ENCODE data around the gene POLR2L.
A peak's percentile ranks its signal among the peaks of the same experiment; 100 is the strongest.

Gene POLR2L

DNA sequence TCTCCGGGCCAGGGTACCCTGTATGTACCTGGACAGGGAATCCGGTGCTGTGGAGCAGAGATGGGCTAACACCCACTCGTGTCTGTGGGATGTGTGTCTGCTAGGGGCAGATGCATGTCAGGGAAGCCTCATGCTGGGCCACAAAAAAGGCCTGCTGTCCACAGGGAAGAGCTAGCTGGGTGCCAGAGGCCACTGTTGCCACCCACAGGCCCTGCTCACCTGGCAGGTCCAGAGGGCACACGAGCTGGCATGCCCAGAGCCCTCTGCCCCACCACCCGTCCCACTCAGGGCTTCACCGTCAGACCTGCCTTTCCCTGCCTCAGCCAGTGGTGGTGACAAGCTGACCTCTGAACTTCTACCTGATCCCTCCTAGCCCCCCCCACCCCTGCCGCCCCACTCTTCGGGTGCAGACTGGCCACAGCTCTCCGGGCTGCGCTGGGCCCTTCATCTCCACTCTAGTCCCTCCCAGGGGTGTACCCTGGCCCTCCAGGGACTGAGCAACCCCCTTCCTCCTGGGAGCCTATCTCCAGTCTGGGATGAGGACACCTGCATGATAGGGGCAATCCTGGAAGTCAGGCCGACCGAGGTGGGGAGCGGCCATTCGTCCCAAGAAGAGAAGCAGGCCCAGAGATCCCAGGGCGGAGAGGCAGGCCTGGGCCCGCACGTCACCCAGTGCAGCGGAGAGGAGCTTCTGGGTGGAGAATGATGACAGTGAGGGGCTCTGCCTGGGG lies 45.6 kb downstream of the POLR2L start:
- TF ChIP-seq CTCF (IDR thresholded peaks at IDR 0.05; ENCODE audit: insufficient read depth, low read length, poor library complexity, severe bottlenecking): no peak
- H3K4me3 ChIP-seq (replicated peaks; ENCODE audit: low read depth, low read length): peak overlapping the region; percentile 91
- DNase-seq (ENCODE audit: extremely low read depth, insufficient read length): no peak
- H3K27me3 ChIP-seq (replicated peaks; ENCODE audit: control insufficient read depth, insufficient read depth, low read length): no peaks in the 10 kb centered on the region
- H3K36me3 ChIP-seq (ENCODE audit: control insufficient read depth, insufficient read depth, low read length): peaks cover 19% of the 10 kb centered on the region

DNA sequence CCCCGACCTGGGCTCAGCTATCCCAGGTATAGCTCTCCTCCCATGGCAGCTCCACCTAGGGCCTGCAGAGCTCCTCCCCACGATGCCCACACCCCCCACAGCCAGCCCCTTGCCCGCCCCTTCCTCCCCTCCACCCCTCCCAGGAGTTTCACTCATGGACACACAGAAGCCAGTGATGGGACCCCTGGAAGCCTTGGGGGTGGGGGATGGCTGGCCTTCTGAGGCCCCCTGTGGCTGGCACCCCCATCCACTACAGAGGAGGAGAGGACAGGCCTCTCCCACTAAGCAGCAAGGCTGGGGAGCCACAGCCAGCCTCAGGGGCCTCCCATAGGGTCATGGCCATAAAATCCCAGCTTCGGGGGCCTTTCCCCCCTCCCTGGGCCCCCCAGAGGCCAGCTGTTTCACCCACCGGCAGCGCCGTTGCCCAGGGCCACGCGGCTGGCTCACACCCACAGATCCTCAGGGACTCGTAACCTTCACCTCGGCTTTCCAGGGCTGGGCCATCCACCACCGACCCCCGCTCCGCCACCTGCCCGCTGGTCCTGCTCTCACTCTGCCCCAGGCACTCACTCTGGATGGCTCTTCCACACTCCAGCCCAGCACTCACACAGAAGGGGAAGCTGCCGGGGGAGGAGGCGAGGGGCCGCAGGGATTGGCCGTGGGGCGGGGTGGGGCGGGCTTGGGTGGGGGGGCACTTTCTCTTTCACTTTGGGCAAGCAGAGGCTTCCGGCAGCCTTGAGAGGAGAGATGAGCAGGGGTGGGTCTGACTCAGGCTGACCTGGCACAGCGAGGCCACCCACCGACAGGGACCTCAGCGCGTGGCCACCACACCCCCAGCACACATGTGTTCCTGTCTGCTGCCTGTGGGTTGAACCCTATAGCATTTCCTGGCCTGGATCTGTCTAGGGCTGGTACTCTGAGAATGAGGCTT lies 46.4 kb downstream of the POLR2L start:
- no peak for TF ChIP-seq CTCF (IDR thresholded peaks at IDR 0.05; ENCODE audit: insufficient read depth, low read length, poor library complexity, severe bottlenecking)
- DNase-seq (ENCODE audit: extremely low read depth, insufficient read length): peak; percentile 80
- Histone ChIP-seq H3K4me3 (replicated peaks; ENCODE audit: low read depth, low read length) (peak overlapping the region; percentile 91), H3K27me3 (replicated peaks; ENCODE audit: control insufficient read depth, insufficient read depth, low read length) (no peaks in the 10 kb centered on the region), H3K36me3 (ENCODE audit: control insufficient read depth, insufficient read depth, low read length) (peaks cover 19% of the 10 kb centered on the region)

- no peak for DNase-seq (ENCODE audit: extremely low read depth, insufficient read length)
- Histone ChIP-seq H3K27me3 (replicated peaks; ENCODE audit: control insufficient read depth, insufficient read depth, low read length) (no peaks in the 10 kb centered on the region), H3K36me3 (ENCODE audit: control insufficient read depth, insufficient read depth, low read length) (peaks cover 18% of the 10 kb centered on the region), H3K4me3 (replicated peaks; ENCODE audit: low read depth, low read length) (peak overlapping the region; percentile 91)
- TF ChIP-seq CTCF (IDR thresholded peaks at IDR 0.05; ENCODE audit: insufficient read depth, low read length, poor library complexity, severe bottlenecking): no peak
Measured at GRCh38 chr11:794766-795633, 47.3 kb downstream of the POLR2L start.

- DNase-seq (ENCODE audit: extremely low read depth, insufficient read length): no peak
- peaks cover 18% of the 10 kb centered on the region for H3K36me3 ChIP-seq (ENCODE audit: control insufficient read depth, insufficient read depth, low read length)
- H3K4me3 ChIP-seq (replicated peaks; ENCODE audit: low read depth, low read length): peak overlapping the region; percentile 91; the same call in 1 of the 2 replicates
- no peaks in the 10 kb centered on the region for H3K27me3 ChIP-seq (replicated peaks; ENCODE audit: control insufficient read depth, insufficient read depth, low read length)
- no peak for TF ChIP-seq CTCF (IDR thresholded peaks at IDR 0.05; ENCODE audit: insufficient read depth, low read length, poor library complexity, severe bottlenecking)
Measured at GRCh38 chr11:794013-794765, 48.1 kb downstream of the POLR2L start.

DNA sequence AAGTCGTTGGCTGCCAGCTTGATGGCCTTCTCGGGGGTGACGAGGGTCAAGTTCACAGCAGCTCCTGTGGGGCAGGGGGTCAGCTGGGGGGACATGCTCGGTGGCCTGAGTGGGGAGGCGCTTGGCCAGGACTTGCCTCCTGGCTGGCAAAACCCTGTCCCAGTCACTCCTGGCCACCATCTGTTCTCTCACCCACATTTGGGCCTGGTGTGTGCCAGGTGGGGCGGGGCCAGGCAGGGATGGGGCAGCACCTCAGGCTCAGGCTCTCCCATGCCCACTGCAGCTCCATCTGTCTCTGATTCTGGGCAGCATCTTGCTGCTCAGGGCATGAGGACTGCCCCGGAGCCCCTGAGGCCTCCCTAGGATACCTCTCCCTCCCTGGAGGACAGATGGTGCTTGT lies 48.8 kb downstream of the POLR2L start:
- no peaks in the 10 kb centered on the region for H3K27me3 ChIP-seq (replicated peaks; ENCODE audit: control insufficient read depth, insufficient read depth, low read length)
- H3K4me3 ChIP-seq (replicated peaks; ENCODE audit: low read depth, low read length): no peak overlapping the region
- DNase-seq (ENCODE audit: extremely low read depth, insufficient read length): no peak
- peaks cover 18% of the 10 kb centered on the region for H3K36me3 ChIP-seq (ENCODE audit: control insufficient read depth, insufficient read depth, low read length)
- TF ChIP-seq CTCF (IDR thresholded peaks at IDR 0.05; ENCODE audit: insufficient read depth, low read length, poor library complexity, severe bottlenecking): no peak

Data from GM06990 (cell line).